ENCODE measurements around the gene SLC17A7. TPM values are rescaled to one million over a fixed set of nuclear protein-coding genes. Genes with fewer than 3 reads are reported as not detected.

Gene SLC17A7
- total and polyA plus RNA-seq, 9 of the 15 experiments (the other 6 are each of a cell fraction or from before 2014, with no cell fraction given), result 1.1 to 15.7 (median 2.4) TPM

DNA sequence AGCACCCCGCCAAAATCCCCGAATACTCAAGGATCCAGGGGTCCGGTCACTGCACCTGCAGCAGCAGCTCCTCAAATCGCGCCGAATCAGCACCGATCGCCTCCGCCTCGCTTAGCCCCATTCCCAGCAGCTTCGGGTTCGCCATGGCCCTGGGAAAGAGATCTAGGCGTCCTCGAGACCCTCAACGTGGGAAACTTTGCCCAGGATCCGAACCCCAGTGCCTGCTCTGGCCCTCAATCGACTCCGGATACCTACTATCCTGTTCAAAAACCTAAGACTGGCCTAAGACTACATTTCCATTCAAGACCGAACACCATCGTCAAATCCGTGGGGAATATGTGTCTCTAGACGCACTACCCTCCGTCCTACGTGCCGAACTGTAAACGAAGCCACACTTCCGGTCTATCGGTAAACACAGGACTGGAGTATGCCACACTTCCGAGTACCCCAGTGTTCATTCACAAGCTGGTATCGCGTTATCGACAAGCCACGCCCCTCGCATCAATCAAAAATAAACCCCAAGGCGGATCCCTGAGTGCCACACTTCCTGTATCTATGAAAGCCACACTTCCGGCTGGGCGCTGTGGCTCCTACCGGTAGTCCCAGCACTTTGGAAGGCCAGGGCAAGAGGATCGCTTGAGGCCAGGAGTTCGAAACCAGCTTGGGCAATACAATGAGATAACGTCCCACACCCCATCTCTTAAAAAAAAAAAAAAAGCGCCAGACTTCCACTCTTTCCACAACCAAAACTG, 10.3 kb upstream of the SLC17A7 start, which contains the start of gene PIH1D1:
PIH1D1 (minus strand) TSS at position 385 of the 752 bp plus-strand sequence; CDS start at position 145, 240 bp downstream.
- Histone ChIP-seq H3K27me3 (ENCODE audit: control insufficient read depth in 2 of 2, insufficient read depth in 2 of 2, low read length in 2 of 2) (no peaks in the 10 kb centered on the region), H3K4me2 (ENCODE audit: insufficient read depth, low read length) (peak within 1 kb of the TSS; percentile 96), H3K4me3 (peak within 1 kb of the TSS; percentile 93), H3K36me3 (ENCODE audit: control insufficient read depth, insufficient read depth, low read length) (peaks cover 52% of the 10 kb centered on the region; the same call in 2 of the 3 replicates), H2AFZ (ENCODE audit: low read depth, low read length) (peak within 1 kb of the TSS; percentile 95), H3K4me1 (replicated peaks in 1 of 2; ENCODE audit: control insufficient read depth in 2 of 2, insufficient read depth in 2 of 2, low read length in 2 of 2) (peaks cover 13 to 56% of the 10 kb centered on the region in 2 experiments; a peak in 4 of 5 replicates), H3K9ac (ENCODE audit: insufficient read depth in 1 of 2, low read depth in 2 of 2, low read length in 2 of 2) (peak within 1 kb of the TSS; percentile 100), H3K9me3 (replicated peaks; ENCODE audit: control insufficient read depth, insufficient read depth, low read depth, low read length) (no peaks in the 10 kb centered on the region), H4K20me1 (replicated peaks; ENCODE audit: control insufficient read depth, insufficient read depth, low read length) (no peaks in the 10 kb centered on the region; the same call in 1 of the 2 replicates), H3K27ac (ENCODE audit: extremely low read depth, low read depth, low read length) (peak within 1 kb of the TSS; percentile 100), H3K79me2 (ENCODE audit: control insufficient read depth, insufficient read depth, low read length) (peaks cover 61% of the 10 kb centered on the region), H3K9me1 (ENCODE audit: control insufficient read depth, insufficient read depth, low read length) (no peaks in the 10 kb centered on the region)
- FAIRE-seq, result peak; percentile 99
- POLR2A ChIA-PET, result interaction anchor here (0.5 to 1.7 kb wide), 11 partner anchors 22 to 1356 kb away, joined by 3 to 6 read pairs (median 3); partner anchors contain the start of gene RPL13A
- BruUV-seq (replicated peaks), result TSS peak; percentile 83
- intact Hi-C loops (cut with micrococcal nuclease) (no loop called here), in situ Hi-C loops (cut with MboI) (no loop called here)
- CTCF ChIA-PET (ENCODE audit: low intra/inter-chr PET ratio), result no interaction called here
- ATAC-seq, result peak; percentile 79
- WGBS (ENCODE audit: insufficient coverage, low coverage, missing lambda C conversion rate), result 1% methylated on average over 42 of the region's 42 CpGs
- DNase-seq (ENCODE audit: extremely low read depth in 1 of 4, low spot score in 3 of 4), result peak; percentile 78 to 99 (median 86)
- TF ChIP-seq, protein P1, sequence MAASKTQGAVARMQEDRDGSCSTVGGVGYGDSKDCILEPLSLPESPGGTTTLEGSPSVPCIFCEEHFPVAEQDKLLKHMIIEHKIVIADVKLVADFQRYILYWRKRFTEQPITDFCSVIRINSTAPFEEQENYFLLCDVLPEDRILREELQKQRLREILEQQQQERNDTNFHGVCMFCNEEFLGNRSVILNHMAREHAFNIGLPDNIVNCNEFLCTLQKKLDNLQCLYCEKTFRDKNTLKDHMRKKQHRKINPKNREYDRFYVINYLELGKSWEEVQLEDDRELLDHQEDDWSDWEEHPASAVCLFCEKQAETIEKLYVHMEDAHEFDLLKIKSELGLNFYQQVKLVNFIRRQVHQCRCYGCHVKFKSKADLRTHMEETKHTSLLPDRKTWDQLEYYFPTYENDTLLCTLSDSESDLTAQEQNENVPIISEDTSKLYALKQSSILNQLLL (CRISPR knock-in tag; IDR thresholded peaks at IDR 0.05; ENCODE audit: borderline replicate concordance), result no peak
- TF ChIP-seq, protein P2, sequence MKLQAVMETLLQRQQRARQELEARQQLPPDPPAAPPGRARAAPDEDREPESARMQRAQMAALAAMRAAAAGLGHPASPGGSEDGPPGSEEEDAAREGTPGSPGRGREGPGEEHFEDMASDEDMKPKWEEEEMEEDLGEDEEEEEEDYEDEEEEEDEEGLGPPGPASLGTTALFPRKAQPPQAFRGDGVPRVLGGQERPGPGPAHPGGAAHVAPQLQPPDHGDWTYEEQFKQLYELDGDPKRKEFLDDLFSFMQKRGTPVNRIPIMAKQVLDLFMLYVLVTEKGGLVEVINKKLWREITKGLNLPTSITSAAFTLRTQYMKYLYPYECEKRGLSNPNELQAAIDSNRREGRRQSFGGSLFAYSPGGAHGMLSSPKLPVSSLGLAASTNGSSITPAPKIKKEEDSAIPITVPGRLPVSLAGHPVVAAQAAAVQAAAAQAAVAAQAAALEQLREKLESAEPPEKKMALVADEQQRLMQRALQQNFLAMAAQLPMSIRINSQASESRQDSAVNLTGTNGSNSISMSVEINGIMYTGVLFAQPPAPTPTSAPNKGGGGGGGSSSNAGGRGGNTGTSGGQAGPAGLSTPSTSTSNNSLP (IDR thresholded peaks at IDR 0.05; ENCODE audit: borderline replicate concordance, low read depth, low read length), result peak; percentile 95
- 0 out of 2 replicates have a peak, but pooled peaks have one; percentile 22 for TF ChIP-seq SREBF1 (IDR thresholded peaks at IDR 0.05; ENCODE audit: borderline replicate concordance, low read depth, low read length)
- peak in 1 of 3 experiments; percentile 38 for TF ChIP-seq YY1 (IDR thresholded peaks at IDR 0.05; ENCODE audit: borderline replicate concordance in 1 of 3, control insufficient read depth in 1 of 3, extremely low read depth in 1 of 3, insufficient read depth in 3 of 3, insufficient read length in 1 of 3, insufficient replicate concordance in 2 of 3, low read depth in 1 of 3, low read length in 2 of 3)
- TF ChIP-seq SLC30A9 (CRISPR knock-in tag; IDR thresholded peaks at IDR 0.05), result no peak
- TF ChIP-seq, protein P3, sequence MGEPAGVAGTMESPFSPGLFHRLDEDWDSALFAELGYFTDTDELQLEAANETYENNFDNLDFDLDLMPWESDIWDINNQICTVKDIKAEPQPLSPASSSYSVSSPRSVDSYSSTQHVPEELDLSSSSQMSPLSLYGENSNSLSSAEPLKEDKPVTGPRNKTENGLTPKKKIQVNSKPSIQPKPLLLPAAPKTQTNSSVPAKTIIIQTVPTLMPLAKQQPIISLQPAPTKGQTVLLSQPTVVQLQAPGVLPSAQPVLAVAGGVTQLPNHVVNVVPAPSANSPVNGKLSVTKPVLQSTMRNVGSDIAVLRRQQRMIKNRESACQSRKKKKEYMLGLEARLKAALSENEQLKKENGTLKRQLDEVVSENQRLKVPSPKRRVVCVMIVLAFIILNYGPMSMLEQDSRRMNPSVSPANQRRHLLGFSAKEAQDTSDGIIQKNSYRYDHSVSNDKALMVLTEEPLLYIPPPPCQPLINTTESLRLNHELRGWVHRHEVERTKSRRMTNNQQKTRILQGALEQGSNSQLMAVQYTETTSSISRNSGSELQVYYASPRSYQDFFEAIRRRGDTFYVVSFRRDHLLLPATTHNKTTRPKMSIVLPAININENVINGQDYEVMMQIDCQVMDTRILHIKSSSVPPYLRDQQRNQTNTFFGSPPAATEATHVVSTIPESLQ (CRISPR knock-in tag; IDR thresholded peaks at IDR 0.05), result no peak
- no peak for TF ChIP-seq MECOM (CRISPR knock-in tag; IDR thresholded peaks at IDR 0.05)
- TF ChIP-seq TBL1XR1 (IDR thresholded peaks at IDR 0.05; ENCODE audit: low read length in 2 of 2), result 0 out of 4 replicates have a peak, but pooled peaks of 1 of the 2 experiments have one; percentile 19
- TF ChIP-seq, protein P4, sequence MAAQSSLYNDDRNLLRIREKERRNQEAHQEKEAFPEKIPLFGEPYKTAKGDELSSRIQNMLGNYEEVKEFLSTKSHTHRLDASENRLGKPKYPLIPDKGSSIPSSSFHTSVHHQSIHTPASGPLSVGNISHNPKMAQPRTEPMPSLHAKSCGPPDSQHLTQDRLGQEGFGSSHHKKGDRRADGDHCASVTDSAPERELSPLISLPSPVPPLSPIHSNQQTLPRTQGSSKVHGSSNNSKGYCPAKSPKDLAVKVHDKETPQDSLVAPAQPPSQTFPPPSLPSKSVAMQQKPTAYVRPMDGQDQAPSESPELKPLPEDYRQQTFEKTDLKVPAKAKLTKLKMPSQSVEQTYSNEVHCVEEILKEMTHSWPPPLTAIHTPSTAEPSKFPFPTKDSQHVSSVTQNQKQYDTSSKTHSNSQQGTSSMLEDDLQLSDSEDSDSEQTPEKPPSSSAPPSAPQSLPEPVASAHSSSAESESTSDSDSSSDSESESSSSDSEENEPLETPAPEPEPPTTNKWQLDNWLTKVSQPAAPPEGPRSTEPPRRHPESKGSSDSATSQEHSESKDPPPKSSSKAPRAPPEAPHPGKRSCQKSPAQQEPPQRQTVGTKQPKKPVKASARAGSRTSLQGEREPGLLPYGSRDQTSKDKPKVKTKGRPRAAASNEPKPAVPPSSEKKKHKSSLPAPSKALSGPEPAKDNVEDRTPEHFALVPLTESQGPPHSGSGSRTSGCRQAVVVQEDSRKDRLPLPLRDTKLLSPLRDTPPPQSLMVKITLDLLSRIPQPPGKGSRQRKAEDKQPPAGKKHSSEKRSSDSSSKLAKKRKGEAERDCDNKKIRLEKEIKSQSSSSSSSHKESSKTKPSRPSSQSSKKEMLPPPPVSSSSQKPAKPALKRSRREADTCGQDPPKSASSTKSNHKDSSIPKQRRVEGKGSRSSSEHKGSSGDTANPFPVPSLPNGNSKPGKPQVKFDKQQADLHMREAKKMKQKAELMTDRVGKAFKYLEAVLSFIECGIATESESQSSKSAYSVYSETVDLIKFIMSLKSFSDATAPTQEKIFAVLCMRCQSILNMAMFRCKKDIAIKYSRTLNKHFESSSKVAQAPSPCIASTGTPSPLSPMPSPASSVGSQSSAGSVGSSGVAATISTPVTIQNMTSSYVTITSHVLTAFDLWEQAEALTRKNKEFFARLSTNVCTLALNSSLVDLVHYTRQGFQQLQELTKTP (IDR thresholded peaks at IDR 0.05; ENCODE audit: low read depth in 1 of 2, partially characterized antibody in 2 of 2), result peak in 1 of 2 experiments; percentile 61
